ENCODE data around the gene ADGRE1.

DNA sequence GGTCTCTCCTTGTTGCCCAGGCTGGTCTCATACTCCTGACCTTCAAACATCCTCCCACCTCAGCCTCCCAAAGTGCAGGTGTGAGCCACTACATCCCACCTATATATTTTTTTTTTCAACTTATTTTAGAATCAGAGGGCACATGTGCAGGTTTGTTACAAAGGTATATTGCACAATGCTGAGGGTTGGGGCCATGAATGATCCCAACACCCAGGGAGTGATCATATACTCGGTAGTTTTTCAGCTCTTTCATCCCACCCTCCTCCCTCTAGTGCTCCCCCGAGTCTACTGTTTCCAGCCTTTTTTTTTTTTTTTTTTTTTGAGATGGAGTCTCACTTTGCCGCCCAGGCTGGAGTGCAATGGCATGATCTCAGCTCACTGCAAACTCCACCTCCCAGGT lies 38.4 kb upstream of the ADGRE1 start:
- TF ChIP-seq POLR2A (IDR thresholded peaks at IDR 0.05; ENCODE audit: low read length) (no peak), GATA1 (IDR thresholded peaks at IDR 0.05; ENCODE audit: low read depth, low read length) (no peak)
